ENCODE measurements around the gene RNU4-1. TPM values are rescaled to one million over a fixed set of nuclear protein-coding genes. Genes with fewer than 3 reads are reported as not detected.

The RNU4-1 gene
- total RNA-seq, 1 experiment from 2014 or later: under 0.01 TPM

DNA sequence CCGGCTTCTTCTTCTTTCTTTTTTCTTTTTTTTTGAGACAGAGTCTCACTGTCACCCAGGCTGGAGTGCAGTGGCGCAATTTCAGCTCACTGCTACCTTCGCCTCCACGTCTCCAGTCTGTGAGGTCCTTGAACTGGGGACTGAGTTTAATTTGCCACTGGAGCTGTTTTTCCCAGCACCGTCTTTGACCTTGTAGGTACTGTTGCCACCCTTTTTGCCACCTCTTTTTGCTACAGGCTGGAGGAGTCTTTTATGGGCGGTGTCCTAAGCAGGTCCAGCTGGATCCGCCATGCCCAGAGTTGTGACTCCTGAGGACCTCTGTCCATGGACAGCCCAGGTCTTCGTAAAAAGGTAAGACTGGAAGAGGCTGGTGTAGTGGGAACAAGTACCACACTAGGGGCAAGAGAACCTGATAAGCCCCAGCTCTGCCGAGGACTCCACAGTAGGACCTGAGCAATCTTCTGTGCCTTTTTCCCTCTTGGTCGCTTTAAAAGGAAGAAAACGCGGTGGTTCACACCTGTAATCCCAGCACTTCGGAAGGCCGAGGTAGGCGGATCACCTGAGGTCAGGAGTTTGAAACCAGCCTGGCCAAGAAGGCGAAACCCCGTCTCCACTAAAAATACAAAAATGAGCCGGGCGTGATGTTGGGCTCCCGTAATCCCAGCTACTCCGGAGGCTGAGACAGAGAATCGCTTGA, 2.3 kb downstream of the RNU4-1 start:
- ATAC-seq: peak; percentile 2
- CTCF ChIA-PET: interaction anchor here (0.6 to 1.6 kb wide), 5 partner anchors 15 to 89 kb away, joined by 6 to 26 read pairs (median 9); partner anchors contain the start of genes PXN and RPLP0

DNA sequence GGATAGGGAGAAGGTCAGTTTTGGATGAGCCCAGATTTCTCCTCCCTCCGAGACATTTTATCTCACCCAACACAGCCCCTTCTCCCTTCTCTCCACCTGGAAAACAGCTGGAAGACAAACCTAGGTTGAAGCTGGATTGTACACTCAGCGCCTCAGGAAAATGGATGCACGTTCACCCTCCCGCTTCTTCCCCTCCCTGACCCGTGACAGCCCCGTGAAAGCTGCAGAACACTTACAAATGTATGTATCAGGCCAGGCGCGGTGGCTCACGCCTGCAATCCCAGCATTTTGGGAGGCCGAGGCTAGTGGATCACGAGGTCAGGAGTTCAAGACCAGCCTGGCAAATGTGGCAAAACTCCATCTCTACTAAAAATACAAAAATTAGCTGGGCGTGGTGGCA, 5.5 kb downstream of the RNU4-1 start:
- TF ChIP-seq EZH2 (IDR thresholded peaks at IDR 0.05; ENCODE audit: low read length, unreplicated experiment) (no peak), CTCF (conservative IDR thresholded peaks at IDR 0.05; ENCODE audit: low read depth, low read length) (no peak), EZH2phosphoT487 (IDR thresholded peaks at IDR 0.05; ENCODE audit: borderline replicate concordance, low read length) (no peak)
- CTCF ChIA-PET: interaction anchor here (0.6 kb wide), 1 partner anchor 90 kb away, joined by 3 read pairs; no protein-coding TSS in a partner anchor

More for the DNA sequence above, 2.3 kb downstream of the RNU4-1 start:
- Histone ChIP-seq H2AFZ (ENCODE audit: low read length) (no peak overlapping the region), H3F3A (ENCODE audit: low read length, unreplicated experiment) (peaks cover 20% of the 10 kb centered on the region), H3K9me3 (ENCODE audit: low read length) (no peaks in the 10 kb centered on the region), H3K9ac (ENCODE audit: low read length) (peak overlapping the region; percentile 11; the same call in 1 of the 2 replicates), H3K36me3 (ENCODE audit: low read depth, low read length) (no peaks in the 10 kb centered on the region), H3K4me1 (ENCODE audit: insufficient read depth, low read length) (peaks cover 25% of the 10 kb centered on the region), H3K4me3 (ENCODE audit: low read length) (peak overlapping the region; percentile 46; the same call in 1 of the 2 replicates), H3K79me2 (ENCODE audit: low read length) (no peaks in the 10 kb centered on the region), H3K4me2 (ENCODE audit: low read length) (peak overlapping the region; percentile 75), H3K9me2 (replicated peaks; ENCODE audit: low read length) (no peaks in the 10 kb centered on the region), H4K20me1 (ENCODE audit: low read length) (no peaks in the 10 kb centered on the region), H3K27me3 (ENCODE audit: low read length) (no peaks in the 10 kb centered on the region), H3K27ac (ENCODE audit: low read length) (peak overlapping the region; percentile 91)
- POLR2A ChIA-PET (ENCODE audit: unreplicated experiment): interaction anchor here (0.5 to 2.9 kb wide), 33 partner anchors 8 to 1918 kb away, joined by 3 to 73 read pairs (median 5); partner anchors contain the start of genes PXN, RPLP0 and SIRT4
- TF ChIP-seq CTCF (conservative IDR thresholded peaks at IDR 0.05; ENCODE audit: low read depth, low read length) (no peak), EZH2 (IDR thresholded peaks at IDR 0.05; ENCODE audit: low read length, unreplicated experiment) (no peak), EZH2phosphoT487 (IDR thresholded peaks at IDR 0.05; ENCODE audit: borderline replicate concordance, low read length) (no peak)
- no TSS peak for BruUV-seq (replicated peaks)
- DNase-seq: no peak
- intact Hi-C loops (cut with micrococcal nuclease): loop anchor here (1.0 to 5.0 kb wide), 3 partner anchors 26 to 397 kb away; partner anchors contain the start of gene MLEC

More for the DNA sequence above, 5.5 kb downstream of the RNU4-1 start:
- BruUV-seq (replicated peaks): no TSS peak
- Histone ChIP-seq H3K79me2 (ENCODE audit: low read length) (no peaks in the 10 kb centered on the region), H3K27me3 (ENCODE audit: low read length) (no peaks in the 10 kb centered on the region), H3K9me2 (replicated peaks; ENCODE audit: low read length) (no peaks in the 10 kb centered on the region), H3F3A (ENCODE audit: low read length, unreplicated experiment) (peaks cover 14% of the 10 kb centered on the region), H3K4me1 (ENCODE audit: insufficient read depth, low read length) (peaks cover 18% of the 10 kb centered on the region), H3K9ac (ENCODE audit: low read length) (no peak overlapping the region), H3K36me3 (ENCODE audit: low read depth, low read length) (no peaks in the 10 kb centered on the region), H3K9me3 (ENCODE audit: low read length) (no peaks in the 10 kb centered on the region), H3K4me3 (ENCODE audit: low read length) (no peak overlapping the region), H2AFZ (ENCODE audit: low read length) (no peak overlapping the region), H3K4me2 (ENCODE audit: low read length) (no peak overlapping the region), H3K27ac (ENCODE audit: low read length) (no peak overlapping the region), H4K20me1 (ENCODE audit: low read length) (no peaks in the 10 kb centered on the region)
- intact Hi-C loops (cut with micrococcal nuclease): no loop called here
- DNase-seq: no peak
- no peak for ATAC-seq
- POLR2A ChIA-PET (ENCODE audit: unreplicated experiment): no interaction called here

Data from PC-3 (cell line).